HL-60 (cell line): ENCODE measurements around the gene CCDC134.

ENCODE experiments used
- DNase-seq, 2 experiments: peaks; one replicate each; pipeline ENCODE4 v3.0.0-alpha.2; 2010 to 2020; ENCODE audit warnings: low read depth in 1 of 2, low spot score in 1 of 2
- H3K27ac ChIP-seq: fragments of 250-450 bp; sonication (Bioruptor Pico); replicated peaks from 2 replicates; pipeline ENCODE4 v1.5.1; 2020; ENCODE audit warnings: mild to moderate bottlenecking, moderate library complexity
- H3K27me3 ChIP-seq: fragments of 250-450 bp; sonication (Bioruptor Pico); 2 replicates; pipeline ENCODE4 v1.5.1; 2021; ENCODE audit warnings: mild to moderate bottlenecking, moderate library complexity; ENCODE audit not compliant: insufficient read depth, poor library complexity, severe bottlenecking
- H3K4me3 ChIP-seq: replicated peaks from 2 replicates; pipeline ENCODE4 v1.5.1; 2011; ENCODE audit warnings: mild to moderate bottlenecking, control low read depth, low read length; ENCODE audit not compliant: insufficient read depth
- CTCF ChIP-seq: IDR thresholded peaks from one replicate; pipeline ENCODE4 v1.5.1; 2011; ENCODE audit warnings: low read length, control low read depth, inconsistent platforms; ENCODE audit not compliant: insufficient read depth
- GABPA ChIP-seq: IDR thresholded peaks from 2 replicates; pipeline ENCODE4 v1.6.1; 2012; ENCODE audit warnings: low read depth
- POLR2AphosphoS5 ChIP-seq: IDR thresholded peaks from 2 replicates; pipeline ENCODE4 v1.6.1; 2012; ENCODE audit warnings: low read depth
- SPI1 ChIP-seq: IDR thresholded peaks from 2 replicates; pipeline ENCODE4 v1.6.1; 2012; ENCODE audit warnings: low read depth, mild to moderate bottlenecking, borderline replicate concordance
- TF ChIP-seq, protein P1 (sequence below): IDR thresholded peaks from 2 replicates; pipeline ENCODE4 v1.6.1; 2012; ENCODE audit warnings: low read depth; ENCODE audit not compliant: insufficient replicate concordance

CCDC134 gene

GRCh38 chr22:41870786-41871185, 70.3 kb downstream of the CCDC134 start:
- H3K27ac ChIP-seq: no peak overlapping the region
- no peaks in the 10 kb centered on the region for H3K27me3 ChIP-seq
- no peak overlapping the region for H3K4me3 ChIP-seq
- DNase-seq: no peak
- TF ChIP-seq, protein P1, sequence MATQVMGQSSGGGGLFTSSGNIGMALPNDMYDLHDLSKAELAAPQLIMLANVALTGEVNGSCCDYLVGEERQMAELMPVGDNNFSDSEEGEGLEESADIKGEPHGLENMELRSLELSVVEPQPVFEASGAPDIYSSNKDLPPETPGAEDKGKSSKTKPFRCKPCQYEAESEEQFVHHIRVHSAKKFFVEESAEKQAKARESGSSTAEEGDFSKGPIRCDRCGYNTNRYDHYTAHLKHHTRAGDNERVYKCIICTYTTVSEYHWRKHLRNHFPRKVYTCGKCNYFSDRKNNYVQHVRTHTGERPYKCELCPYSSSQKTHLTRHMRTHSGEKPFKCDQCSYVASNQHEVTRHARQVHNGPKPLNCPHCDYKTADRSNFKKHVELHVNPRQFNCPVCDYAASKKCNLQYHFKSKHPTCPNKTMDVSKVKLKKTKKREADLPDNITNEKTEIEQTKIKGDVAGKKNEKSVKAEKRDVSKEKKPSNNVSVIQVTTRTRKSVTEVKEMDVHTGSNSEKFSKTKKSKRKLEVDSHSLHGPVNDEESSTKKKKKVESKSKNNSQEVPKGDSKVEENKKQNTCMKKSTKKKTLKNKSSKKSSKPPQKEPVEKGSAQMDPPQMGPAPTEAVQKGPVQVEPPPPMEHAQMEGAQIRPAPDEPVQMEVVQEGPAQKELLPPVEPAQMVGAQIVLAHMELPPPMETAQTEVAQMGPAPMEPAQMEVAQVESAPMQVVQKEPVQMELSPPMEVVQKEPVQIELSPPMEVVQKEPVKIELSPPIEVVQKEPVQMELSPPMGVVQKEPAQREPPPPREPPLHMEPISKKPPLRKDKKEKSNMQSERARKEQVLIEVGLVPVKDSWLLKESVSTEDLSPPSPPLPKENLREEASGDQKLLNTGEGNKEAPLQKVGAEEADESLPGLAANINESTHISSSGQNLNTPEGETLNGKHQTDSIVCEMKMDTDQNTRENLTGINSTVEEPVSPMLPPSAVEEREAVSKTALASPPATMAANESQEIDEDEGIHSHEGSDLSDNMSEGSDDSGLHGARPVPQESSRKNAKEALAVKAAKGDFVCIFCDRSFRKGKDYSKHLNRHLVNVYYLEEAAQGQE: no peak
- TF ChIP-seq GABPA (no peak), CTCF (no peak), SPI1 (no peak)

DNA sequence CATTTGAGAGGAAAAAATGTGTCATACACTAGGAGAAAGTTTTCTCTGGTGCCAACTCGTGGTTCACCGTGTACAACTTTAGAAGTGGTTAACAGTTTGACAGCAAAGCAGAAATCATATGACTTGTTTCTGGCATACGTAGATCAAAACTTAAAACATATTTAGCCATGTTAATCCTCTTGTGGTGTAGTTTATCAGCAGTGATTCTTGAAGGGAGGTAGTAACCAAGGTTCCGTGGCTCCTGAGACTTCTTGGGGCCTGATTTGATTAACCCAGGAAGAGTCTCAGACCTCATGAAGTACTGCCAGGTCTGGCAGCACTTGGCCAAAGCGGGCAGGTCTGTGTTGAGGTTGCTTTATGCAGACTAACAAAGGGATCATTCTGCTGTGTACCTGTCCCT, 72.9 kb downstream of the CCDC134 start:
- no peak for DNase-seq
- TF ChIP-seq, protein P1: no peak
- TF ChIP-seq POLR2AphosphoS5 (no peak), GABPA (no peak), CTCF (no peak), SPI1 (no peak)
- Histone ChIP-seq H3K27me3 (no peaks in the 10 kb centered on the region), H3K27ac (no peak overlapping the region), H3K4me3 (no peak overlapping the region)

DNA sequence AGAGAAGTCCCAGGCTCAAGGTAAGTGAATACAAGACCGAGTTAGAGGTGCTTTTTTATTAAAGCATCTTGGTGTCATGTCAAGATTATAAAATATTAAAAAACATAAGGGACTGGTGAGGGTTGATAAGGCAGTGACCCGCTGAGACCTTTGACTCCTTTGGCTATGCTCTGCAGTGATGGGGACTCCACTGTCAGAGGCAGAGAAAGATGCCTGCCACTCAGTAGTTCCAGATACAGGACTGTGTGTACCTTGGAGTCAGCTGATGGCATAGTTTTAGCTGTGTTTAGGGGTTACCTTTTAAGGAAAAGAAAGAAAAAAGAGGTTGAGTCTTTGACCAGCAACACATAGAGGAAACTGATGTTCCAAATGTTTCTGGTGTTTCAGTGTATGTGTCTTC, 73.6 kb downstream of the CCDC134 start:
- no peak overlapping the region for H3K4me3 ChIP-seq
- no peak overlapping the region for H3K27ac ChIP-seq
- H3K27me3 ChIP-seq: no peaks in the 10 kb centered on the region
- no peak for DNase-seq
- TF ChIP-seq SPI1: no peak

DNA sequence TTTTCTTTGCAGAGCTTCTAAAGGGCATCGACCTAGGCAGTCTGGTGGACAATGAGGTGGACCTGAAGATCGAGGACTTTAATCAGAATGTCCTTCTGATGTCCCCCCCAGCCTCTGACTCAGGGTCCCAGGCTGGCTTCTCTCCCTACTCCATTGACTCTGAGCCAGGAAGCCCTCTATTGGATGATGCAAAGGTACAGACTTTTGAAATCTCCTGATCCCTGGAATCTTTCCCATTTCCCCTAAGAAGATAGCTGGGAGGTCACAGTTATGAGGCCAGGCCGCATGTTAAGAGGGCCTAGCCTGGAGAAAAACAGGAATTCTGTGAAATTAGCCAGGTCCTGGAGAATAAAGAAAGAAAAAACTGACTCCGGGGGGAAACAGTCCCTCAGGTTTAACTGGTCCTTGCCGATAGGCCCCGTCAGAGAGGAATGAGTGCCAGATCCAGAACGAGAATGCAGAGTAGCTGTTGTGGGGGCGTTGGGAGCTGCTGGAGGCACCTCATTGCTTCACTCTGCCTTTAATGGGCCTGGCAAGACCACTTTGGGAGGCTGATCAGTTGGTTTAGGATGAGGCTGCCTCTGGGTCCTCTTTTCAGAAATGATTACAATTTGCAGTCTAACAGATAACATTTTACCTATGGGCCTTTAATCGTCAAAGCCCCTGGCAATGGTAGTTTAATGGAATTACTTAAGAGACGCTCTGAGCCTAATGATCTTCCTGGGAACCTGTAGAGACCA, 75.2 kb downstream of the CCDC134 start:
- H3K27me3 ChIP-seq: no peaks in the 10 kb centered on the region
- H3K27ac ChIP-seq: no peak overlapping the region
- no peak for TF ChIP-seq POLR2AphosphoS5
- TF ChIP-seq CTCF: no peak
- no peak for TF ChIP-seq SPI1
- TF ChIP-seq, protein P1: no peak
- no peak for TF ChIP-seq GABPA
- DNase-seq: no peak
- H3K4me3 ChIP-seq: no peak overlapping the region
